Smooth muscle cell (in vitro differentiated cells): Measurements from ENCODE around the gene KHSRP. TPM values are rescaled to one million over a fixed set of nuclear protein-coding genes. Genes with fewer than 3 reads are reported as not detected.

Source experiments
- DNase-seq: peaks from one replicate; lab custom pipeline; 2025; ENCODE audit not compliant: unreplicated experiment; lab: John Stamatoyannopoulos, UW
- H2AFZ ChIP-seq: fragments of 200-600 bp; sonication (generic); 2 replicates; pipeline ENCODE4 v1.6.0; 2016; ENCODE audit warnings: antibody characterized with exemption, low read depth, mild to moderate bottlenecking
- H3F3A ChIP-seq: fragments of 200-600 bp; sonication (generic); 2 replicates; pipeline ENCODE4 v1.6.0; 2017; ENCODE audit warnings: antibody characterized with exemption, low read depth
- H3K27ac ChIP-seq: fragments of 200-600 bp; sonication (generic); 2 replicates; pipeline ENCODE4 v1.5.1; 2016; ENCODE audit warnings: low read depth, mild to moderate bottlenecking
- H3K27me3 ChIP-seq: fragments of 200-600 bp; sonication (generic); 2 replicates; pipeline ENCODE4 v1.6.1; 2016; ENCODE audit warnings: low read depth, mild to moderate bottlenecking
- H3K36me3 ChIP-seq: fragments of 200-600 bp; sonication (generic); 2 replicates; pipeline ENCODE4 v1.5.1; 2016; ENCODE audit warnings: low read depth
- H3K4me1 ChIP-seq: fragments of 200-600 bp; sonication (generic); 2 replicates; pipeline ENCODE4 v1.5.1; 2016; ENCODE audit warnings: low read depth
- H3K4me2 ChIP-seq: fragments of 200-600 bp; sonication (generic); 2 replicates; pipeline ENCODE4 v1.6.0; 2016; ENCODE audit warnings: mild to moderate bottlenecking
- H3K4me3 ChIP-seq: fragments of 200-600 bp; sonication (generic); 2 replicates; pipeline ENCODE4 v1.5.1; 2016; ENCODE audit warnings: mild to moderate bottlenecking
- H3K79me2 ChIP-seq: fragments of 200-600 bp; sonication (generic); 2 replicates; pipeline ENCODE4 v1.6.0; 2016; ENCODE audit warnings: low read depth, mild to moderate bottlenecking
- H3K9ac ChIP-seq: fragments of 200-600 bp; sonication (generic); 2 replicates; pipeline ENCODE4 v1.6.0; 2016; ENCODE audit warnings: low read depth
- H3K9me3 ChIP-seq: fragments of 200-600 bp; sonication (generic); replicated peaks from 2 replicates; pipeline ENCODE4 v1.5.1; 2016; ENCODE audit warnings: low read depth
- H4K20me1 ChIP-seq: fragments of 200-600 bp; sonication (generic); 2 replicates; pipeline ENCODE4 v1.6.0; 2016; ENCODE audit warnings: low read depth
- WGBS: methylation state at CpG from one replicate; pipeline ENCODE4 v1.1.7; 2016; ENCODE audit warnings: low lambda C conversion rate; 5-methylcytosine and 5-hydroxymethylcytosine counted together
- polyA plus RNA-seq: library from polyadenylated mRNA; unstranded; fragments of >200 nt; fragmentation: Nextera tagmentation; extraction: Ambion mirVana; gene quantifications from 2 replicates; pipeline ENCODE4 v1.2.1, GENCODE V29; 2016
- total RNA-seq: library from RNA; depleted of rRNA; stranded (reverse); fragments of >200 nt; gene quantifications from 2 replicates; pipeline ENCODE4 v1.2.3, GENCODE V29; 2014
- TF ChIP-seq, protein P1 (sequence below): fragments of 200-600 bp; sonication (generic); IDR thresholded peaks from 2 replicates; pipeline ENCODE4 v1.5.1; 2017; ENCODE audit warnings: borderline replicate concordance, mild to moderate bottlenecking, antibody characterized with exemption; ENCODE audit not compliant: insufficient read depth, poor library complexity, severe bottlenecking

The KHSRP gene
- total and polyA plus RNA-seq, 2 experiments from 2014 or later: 59.1 to 179 TPM

DNA sequence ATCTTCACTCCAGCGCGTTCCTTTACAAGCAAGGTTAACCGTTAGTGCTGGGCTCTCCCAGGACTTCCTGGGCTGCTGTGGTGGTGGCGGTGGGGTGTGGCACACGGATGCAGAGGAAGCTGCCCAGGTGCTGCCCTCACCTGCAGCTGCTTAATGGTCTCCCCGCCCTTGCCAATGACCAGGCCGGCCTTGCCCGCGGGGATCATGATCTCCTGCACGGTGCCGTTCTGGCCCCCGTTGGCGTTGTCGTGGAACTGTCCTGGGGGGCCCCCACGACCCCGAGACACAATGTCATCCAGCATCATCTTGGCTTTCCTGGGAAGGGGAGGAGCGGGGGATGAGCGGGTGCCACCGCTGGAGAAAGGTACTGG lies 6.1 kb downstream of the KHSRP start:
- DNase-seq: no peak
- 98% methylated on average over 18 of the region's 19 CpGs for WGBS
- H3K27ac ChIP-seq: no peak overlapping the region
- peaks cover 42% of the 10 kb centered on the region for H3K79me2 ChIP-seq
- peaks cover 66% of the 10 kb centered on the region for H4K20me1 ChIP-seq
- H3K9ac ChIP-seq: no peak overlapping the region
- no peaks in the 10 kb centered on the region for H3K36me3 ChIP-seq
- no peak overlapping the region for H2AFZ ChIP-seq
- no peaks in the 10 kb centered on the region for H3K27me3 ChIP-seq
- no peak overlapping the region for H3K4me3 ChIP-seq
- H3K4me2 ChIP-seq: no peak overlapping the region
- no peaks in the 10 kb centered on the region for H3K9me3 ChIP-seq
- TF ChIP-seq, protein P1, sequence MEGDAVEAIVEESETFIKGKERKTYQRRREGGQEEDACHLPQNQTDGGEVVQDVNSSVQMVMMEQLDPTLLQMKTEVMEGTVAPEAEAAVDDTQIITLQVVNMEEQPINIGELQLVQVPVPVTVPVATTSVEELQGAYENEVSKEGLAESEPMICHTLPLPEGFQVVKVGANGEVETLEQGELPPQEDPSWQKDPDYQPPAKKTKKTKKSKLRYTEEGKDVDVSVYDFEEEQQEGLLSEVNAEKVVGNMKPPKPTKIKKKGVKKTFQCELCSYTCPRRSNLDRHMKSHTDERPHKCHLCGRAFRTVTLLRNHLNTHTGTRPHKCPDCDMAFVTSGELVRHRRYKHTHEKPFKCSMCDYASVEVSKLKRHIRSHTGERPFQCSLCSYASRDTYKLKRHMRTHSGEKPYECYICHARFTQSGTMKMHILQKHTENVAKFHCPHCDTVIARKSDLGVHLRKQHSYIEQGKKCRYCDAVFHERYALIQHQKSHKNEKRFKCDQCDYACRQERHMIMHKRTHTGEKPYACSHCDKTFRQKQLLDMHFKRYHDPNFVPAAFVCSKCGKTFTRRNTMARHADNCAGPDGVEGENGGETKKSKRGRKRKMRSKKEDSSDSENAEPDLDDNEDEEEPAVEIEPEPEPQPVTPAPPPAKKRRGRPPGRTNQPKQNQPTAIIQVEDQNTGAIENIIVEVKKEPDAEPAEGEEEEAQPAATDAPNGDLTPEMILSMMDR: no peak
- peaks cover 11% of the 10 kb centered on the region for H3K4me1 ChIP-seq
- H3F3A ChIP-seq: no peaks in the 10 kb centered on the region

DNA sequence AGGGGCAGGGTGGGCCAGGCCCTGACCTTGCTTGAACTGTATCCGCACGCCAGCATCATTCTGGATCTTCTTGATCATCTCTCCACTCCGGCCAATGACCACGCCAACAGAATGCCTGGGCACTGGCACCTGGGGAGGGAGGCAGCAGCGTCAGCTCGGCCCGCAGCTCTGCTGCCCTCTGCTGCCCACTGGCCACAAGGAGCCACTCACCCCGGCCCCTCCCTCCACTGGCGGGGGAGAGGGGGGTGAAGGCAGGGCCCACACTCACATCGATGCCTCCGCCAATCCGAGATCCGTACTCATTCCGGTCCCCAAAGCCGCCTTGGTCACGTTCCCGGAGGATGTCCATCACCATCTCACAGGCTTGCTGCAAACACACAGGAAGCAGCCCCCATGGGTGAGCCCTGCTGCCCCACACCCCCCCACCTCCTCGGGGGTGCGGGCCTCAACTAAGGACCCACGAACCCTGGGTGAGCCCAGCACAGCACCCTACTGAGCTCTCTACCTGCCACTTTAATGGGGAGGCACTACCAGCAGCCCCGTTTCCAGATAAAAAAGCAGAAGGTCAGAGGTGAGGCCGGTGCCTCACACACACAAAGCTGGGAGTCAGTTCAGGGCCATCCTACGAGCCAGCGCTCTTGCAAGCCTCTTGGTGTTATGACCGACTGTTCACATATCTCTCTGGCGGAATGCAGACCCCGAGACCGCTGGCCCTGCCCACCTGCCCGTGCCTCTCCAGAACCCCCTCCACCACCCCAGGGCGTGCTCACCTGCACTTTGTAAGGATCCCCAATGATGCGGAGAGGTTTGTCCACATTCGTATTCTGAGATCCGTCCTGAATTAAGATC lies 6.7 kb downstream of the KHSRP start:
- 95% methylated on average over 32 of the region's 33 CpGs for WGBS
- Histone ChIP-seq H2AFZ (no peak overlapping the region), H3K4me1 (peaks cover 6% of the 10 kb centered on the region), H3K9ac (no peak overlapping the region), H3K4me2 (no peak overlapping the region), H3F3A (no peaks in the 10 kb centered on the region), H3K79me2 (peaks cover 36% of the 10 kb centered on the region), H3K9me3 (no peaks in the 10 kb centered on the region), H3K27me3 (no peaks in the 10 kb centered on the region), H3K27ac (no peak overlapping the region), H3K36me3 (no peaks in the 10 kb centered on the region), H3K4me3 (no peak overlapping the region), H4K20me1 (peaks cover 59% of the 10 kb centered on the region)
- TF ChIP-seq, protein P1: peak; percentile 25
- no peak for DNase-seq

DNA sequence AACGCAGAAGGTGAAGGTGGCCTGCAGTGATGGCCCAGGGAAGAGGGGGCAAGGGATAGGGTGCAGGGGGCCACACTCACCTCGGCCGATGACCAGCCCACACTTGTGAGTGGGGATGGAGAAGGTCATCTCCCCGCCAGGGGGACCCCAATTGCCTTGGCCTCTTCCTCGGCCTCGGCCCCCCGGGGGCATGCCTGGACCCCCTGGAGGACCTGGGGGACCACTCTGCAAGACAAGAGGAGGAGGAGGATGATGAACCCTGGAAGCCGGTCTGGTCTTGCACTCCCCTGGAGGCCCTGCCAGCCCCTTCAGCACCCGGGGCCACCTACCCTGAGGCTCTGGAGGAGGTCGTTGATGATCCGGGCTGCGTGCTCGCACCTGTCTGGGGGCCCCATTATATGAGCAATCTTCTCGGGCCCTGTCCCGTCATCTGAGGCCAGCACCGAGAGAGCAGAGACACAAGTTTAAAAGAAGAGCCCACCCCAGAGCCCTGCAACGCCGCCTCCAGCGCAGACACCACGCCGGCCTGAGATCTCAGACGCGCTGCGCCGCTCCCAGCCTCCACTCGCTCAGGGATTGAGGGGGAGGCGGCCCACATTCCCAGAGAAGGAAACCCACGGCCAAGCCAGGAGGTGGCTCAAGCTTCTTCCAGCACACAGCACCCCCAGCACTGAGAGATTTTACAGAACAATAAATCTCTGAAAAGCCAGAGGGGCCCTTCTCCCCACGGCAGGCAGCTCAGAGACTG lies 7.8 kb downstream of the KHSRP start:
- Histone ChIP-seq H3K36me3 (no peaks in the 10 kb centered on the region), H3F3A (no peaks in the 10 kb centered on the region), H2AFZ (no peak overlapping the region), H3K9ac (no peak overlapping the region), H3K4me2 (no peak overlapping the region), H3K27me3 (no peaks in the 10 kb centered on the region), H3K4me3 (no peak overlapping the region), H3K27ac (no peak overlapping the region), H3K9me3 (no peaks in the 10 kb centered on the region), H4K20me1 (peaks cover 48% of the 10 kb centered on the region), H3K4me1 (no peaks in the 10 kb centered on the region), H3K79me2 (peaks cover 25% of the 10 kb centered on the region)
- TF ChIP-seq, protein P1: no peak
- WGBS: 98% methylated on average over 29 of the region's 29 CpGs
- DNase-seq: no peak
